CD4-positive, alpha-beta T cell (primary cell): ENCODE measurements around the gene RBFOX1. TPM values are rescaled to one million over a fixed set of nuclear protein-coding genes. Genes with fewer than 3 reads are reported as not detected.

ENCODE experiments used
- ATAC-seq: fragments of 200-7000 bp; cut with Tn5 transposase; one replicate; pipeline ENCODE4 v1.10.0; 2022; ENCODE audit warnings: mild to moderate bottlenecking; ENCODE audit not compliant: poor library complexity
- CTCF ChIA-PET: fragments of 350-600 bp; sonication (Branson Sonifier 250); formaldehyde crosslinking; loops from one replicate; lab custom pipeline; 2021; ENCODE audit warnings: antibody characterized with exemption, inconsistent platforms; lab: Charles Lee
- POLR2A ChIA-PET: fragments of 350-600 bp; sonication (Branson Sonifier 250); formaldehyde crosslinking; loops from one replicate; lab custom pipeline; 2021; ENCODE audit warnings: antibody characterized with exemption, inconsistent platforms; lab: Charles Lee
- DNase-seq, 14 experiments: peaks; one replicate each; pipeline ENCODE4 v3.0.0-alpha.2; 2013 to 2020; ENCODE audit warnings: mixed read lengths in 2 of 14
- H3K27ac ChIP-seq, 2 donors: one replicate each; pipeline versions ENCODE4 v1.5.1 to v1.7.0; 2013; ENCODE audit warnings: low read length in 2 of 2, low read depth in 1 of 2, mild to moderate bottlenecking in 1 of 2
- H3K27me3 ChIP-seq, 2 experiments: 1 replicate in 1 of 2; 2 replicates in 1 of 2; pipeline versions ENCODE4 v1.6.1 to v1.7.0; 2013; ENCODE audit warnings: low read length in 2 of 2, control low read depth in 1 of 2, mild to moderate bottlenecking in 1 of 2, moderate library complexity in 1 of 2; ENCODE audit not compliant: insufficient read depth in 2 of 2, control insufficient read depth in 1 of 2
- H3K36me3 ChIP-seq: one replicate; pipeline ENCODE4 v1.6.1; 2013; ENCODE audit warnings: low read length, control low read depth; ENCODE audit not compliant: insufficient read depth
- H3K4me1 ChIP-seq: one replicate; pipeline ENCODE4 v1.6.1; 2013; ENCODE audit warnings: low read length, control low read depth; ENCODE audit not compliant: insufficient read depth
- H3K4me3 ChIP-seq: one replicate; pipeline ENCODE4 v1.5.1; 2013; ENCODE audit warnings: mild to moderate bottlenecking, low read length, moderate library complexity
- H3K9me3 ChIP-seq, 2 experiments: 1 replicate in 1 of 2; 2 replicates in 1 of 2; pipeline versions ENCODE4 v1.6.1 to v1.7.0; 2013; ENCODE audit warnings: low read length in 2 of 2, mild to moderate bottlenecking in 2 of 2, control low read depth in 1 of 2, moderate library complexity in 1 of 2; ENCODE audit not compliant: control insufficient read depth in 1 of 2, insufficient read depth in 1 of 2
- H3K27ac Mint-ChIP-seq: one replicate; pipeline ENCODE4 v1.8.0; 2020; ENCODE audit warnings: mixed read lengths
- H3K27me3 Mint-ChIP-seq: one replicate; pipeline ENCODE4 v1.8.0; 2021; ENCODE audit warnings: mixed read lengths
- H3K36me3 Mint-ChIP-seq: one replicate; pipeline ENCODE4 v1.8.0; 2021; ENCODE audit warnings: low read depth, mixed read lengths
- H3K4me1 Mint-ChIP-seq: one replicate; pipeline ENCODE4 v1.8.0; 2021; ENCODE audit warnings: low read depth, mixed read lengths
- H3K4me3 Mint-ChIP-seq: one replicate; pipeline ENCODE4 v1.8.0; 2020; ENCODE audit warnings: mild to moderate bottlenecking, mixed read lengths
- H3K9me3 Mint-ChIP-seq: one replicate; pipeline ENCODE4 v1.8.0; 2020; ENCODE audit warnings: mixed read lengths
- intact Hi-C, 2 experiments: fragments of 100-400 bp; cut with DNase I in 1 of 2; cut with micrococcal nuclease in 1 of 2; formaldehyde crosslinking; loops; one replicate each; pipeline versions ENCODE4 v1.15.1 to v1.9.0; 2023 to 2025; cut with DNase I, micrococcal nuclease
- total RNA-seq, 174 experiments: library from RNA in 2 of 174; stranded (reverse) in 2 of 174; gene quantifications; one replicate each; pipeline ENCODE4 v1.2.3 and lab custom pipeline; 2021 to 2026
- TF ChIP-seq, protein P1 (sequence below): fragments of 200-600 bp; IDR thresholded peaks from one replicate; pipeline ENCODE4 v1.8.0; 2022; ENCODE audit warnings: antibody characterized with exemption, mild to moderate bottlenecking

The RBFOX1 gene
- total RNA-seq, 2 experiments from 2014 or later, result not detected

DNA sequence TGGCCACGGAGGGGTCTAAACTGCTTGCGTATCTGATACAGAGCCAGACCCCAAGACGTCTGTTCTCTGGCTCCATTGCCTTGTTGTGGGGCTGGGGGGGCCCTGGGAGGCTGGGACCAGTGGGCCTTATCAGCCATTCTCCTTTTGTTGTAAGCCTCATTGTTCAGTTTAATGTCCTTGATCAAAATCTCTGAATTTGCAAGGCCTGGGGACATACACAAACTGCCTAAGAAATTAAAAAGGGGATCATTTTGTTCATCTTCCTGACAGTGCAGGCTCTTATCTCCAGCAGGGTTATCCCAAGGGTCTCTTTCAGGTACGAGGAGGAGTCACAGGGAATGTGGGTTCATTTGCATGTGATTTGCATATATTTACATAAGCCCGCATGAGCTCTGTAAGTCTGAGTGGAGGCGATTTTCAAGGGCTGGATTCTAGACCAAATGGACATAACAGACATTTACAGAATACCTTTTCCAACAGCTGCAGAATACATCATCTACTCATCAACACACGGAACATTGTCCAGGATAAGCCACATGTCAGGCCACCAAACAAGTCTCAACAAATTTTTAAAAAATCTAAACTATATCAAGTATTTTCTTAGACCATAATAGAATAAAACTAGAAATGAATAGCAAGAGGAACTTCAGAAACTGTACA lies 269.8 kb downstream of the RBFOX1 start:
- DNase-seq (no peak), ATAC-seq (no peak)
- H3K36me3 Mint-ChIP-seq, result no peaks in the 10 kb centered on the region
- H3K27me3 ChIP-seq, result no peaks in the 10 kb centered on the region
- peaks cover 0 to 10% of the 10 kb centered on the region in 2 experiments for H3K9me3 ChIP-seq
- ChIA-PET POLR2A (no interaction called here), CTCF (no interaction called here)
- intact Hi-C loops, result no loop called here
- H3K4me1 Mint-ChIP-seq, result no peaks in the 10 kb centered on the region
- no peaks in the 10 kb centered on the region for H3K27me3 Mint-ChIP-seq
- H3K27ac Mint-ChIP-seq, result no peak overlapping the region
- H3K4me1 ChIP-seq, result no peaks in the 10 kb centered on the region
- H3K36me3 ChIP-seq, result no peaks in the 10 kb centered on the region
- H3K27ac ChIP-seq, result no peak overlapping the region
- no peak overlapping the region for H3K4me3 Mint-ChIP-seq
- no peak overlapping the region for H3K4me3 ChIP-seq
- H3K9me3 Mint-ChIP-seq, result peaks cover 7% of the 10 kb centered on the region
- TF ChIP-seq, protein P1, sequence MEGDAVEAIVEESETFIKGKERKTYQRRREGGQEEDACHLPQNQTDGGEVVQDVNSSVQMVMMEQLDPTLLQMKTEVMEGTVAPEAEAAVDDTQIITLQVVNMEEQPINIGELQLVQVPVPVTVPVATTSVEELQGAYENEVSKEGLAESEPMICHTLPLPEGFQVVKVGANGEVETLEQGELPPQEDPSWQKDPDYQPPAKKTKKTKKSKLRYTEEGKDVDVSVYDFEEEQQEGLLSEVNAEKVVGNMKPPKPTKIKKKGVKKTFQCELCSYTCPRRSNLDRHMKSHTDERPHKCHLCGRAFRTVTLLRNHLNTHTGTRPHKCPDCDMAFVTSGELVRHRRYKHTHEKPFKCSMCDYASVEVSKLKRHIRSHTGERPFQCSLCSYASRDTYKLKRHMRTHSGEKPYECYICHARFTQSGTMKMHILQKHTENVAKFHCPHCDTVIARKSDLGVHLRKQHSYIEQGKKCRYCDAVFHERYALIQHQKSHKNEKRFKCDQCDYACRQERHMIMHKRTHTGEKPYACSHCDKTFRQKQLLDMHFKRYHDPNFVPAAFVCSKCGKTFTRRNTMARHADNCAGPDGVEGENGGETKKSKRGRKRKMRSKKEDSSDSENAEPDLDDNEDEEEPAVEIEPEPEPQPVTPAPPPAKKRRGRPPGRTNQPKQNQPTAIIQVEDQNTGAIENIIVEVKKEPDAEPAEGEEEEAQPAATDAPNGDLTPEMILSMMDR, result no peak

DNA sequence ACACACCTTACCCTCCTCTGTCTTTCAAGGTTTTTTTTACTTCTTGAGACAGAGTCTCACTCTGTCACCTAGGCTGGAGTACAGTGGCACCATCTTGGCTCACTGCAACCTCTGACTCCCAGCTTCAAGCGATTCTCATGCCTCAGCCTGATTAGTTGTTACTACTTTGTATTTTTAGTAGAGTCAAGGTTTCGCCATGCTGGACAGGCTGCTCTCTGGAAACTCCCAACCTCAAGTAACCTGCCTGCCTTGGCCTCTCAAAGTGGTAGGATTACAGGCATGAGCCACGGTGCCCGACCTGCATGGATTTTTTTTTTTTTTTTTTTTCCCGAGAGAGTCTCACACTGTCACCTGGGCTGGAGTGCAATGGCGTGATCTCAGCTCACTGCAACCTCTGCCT lies 273.2 kb downstream of the RBFOX1 start:
- ATAC-seq, result no peak
- POLR2A ChIA-PET, result no interaction called here
- no peaks in the 10 kb centered on the region for H3K27me3 ChIP-seq
- intact Hi-C loops, result no loop called here
- Mint-ChIP-seq H3K4me1 (no peaks in the 10 kb centered on the region), H3K4me3 (no peak overlapping the region), H3K27ac (no peak overlapping the region), H3K36me3 (no peaks in the 10 kb centered on the region), H3K9me3 (peaks cover 9% of the 10 kb centered on the region), H3K27me3 (no peaks in the 10 kb centered on the region)
- H3K4me3 ChIP-seq, result no peak overlapping the region
- DNase-seq, result no peak
- H3K36me3 ChIP-seq, result no peaks in the 10 kb centered on the region
- CTCF ChIA-PET, result no interaction called here
- H3K4me1 ChIP-seq, result no peaks in the 10 kb centered on the region
- H3K9me3 ChIP-seq, result peaks cover 0 to 10% of the 10 kb centered on the region in 2 experiments
- TF ChIP-seq, protein P1, result no peak
- H3K27ac ChIP-seq, result no peak overlapping the region

DNA sequence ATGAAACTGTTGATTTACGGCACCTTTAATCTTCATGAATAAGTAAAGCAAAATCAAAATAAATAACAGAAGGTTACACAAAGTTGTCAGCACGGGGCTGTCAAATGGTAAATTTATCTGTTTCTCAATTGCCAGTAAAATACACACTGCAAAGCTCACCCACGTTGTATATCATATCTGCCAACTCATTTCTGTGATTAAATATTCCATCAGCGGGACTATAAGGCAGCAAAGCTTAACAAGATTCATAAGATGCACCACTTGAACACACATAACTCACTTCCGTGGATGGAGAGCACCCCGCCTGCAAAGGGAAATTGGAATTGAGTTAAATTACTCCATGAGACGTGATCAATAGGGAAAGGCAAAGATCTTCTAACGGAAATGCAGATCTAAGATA lies 280.0 kb downstream of the RBFOX1 start:
- Mint-ChIP-seq H3K4me1 (no peaks in the 10 kb centered on the region), H3K27me3 (no peaks in the 10 kb centered on the region), H3K4me3 (no peak overlapping the region), H3K27ac (no peak overlapping the region), H3K36me3 (no peaks in the 10 kb centered on the region), H3K9me3 (peaks cover 9% of the 10 kb centered on the region)
- TF ChIP-seq, protein P1, result no peak
- no peaks in the 10 kb centered on the region for H3K4me1 ChIP-seq
- ChIA-PET POLR2A (no interaction called here), CTCF (no interaction called here)
- H3K4me3 ChIP-seq, result no peak overlapping the region
- DNase-seq (no peak), ATAC-seq (no peak)
- H3K27ac ChIP-seq, result no peak overlapping the region
- intact Hi-C loops, result no loop called here
- no peaks in the 10 kb centered on the region for H3K36me3 ChIP-seq
- H3K27me3 ChIP-seq, result no peaks in the 10 kb centered on the region
- H3K9me3 ChIP-seq, result no peaks in the 10 kb centered on the region
